ENCODE measurements around the gene USP11. TPM values are rescaled to one million over a fixed set of nuclear protein-coding genes. Genes with fewer than 3 reads are reported as not detected.
A peak's percentile ranks its signal among the peaks of the same experiment; 100 is the strongest.

The USP11 gene
- 35.5 and 36.4 TPM in 2 replicates for total RNA-seq (2014; rRNA removed; shearing (Covaris generic))

DNA sequence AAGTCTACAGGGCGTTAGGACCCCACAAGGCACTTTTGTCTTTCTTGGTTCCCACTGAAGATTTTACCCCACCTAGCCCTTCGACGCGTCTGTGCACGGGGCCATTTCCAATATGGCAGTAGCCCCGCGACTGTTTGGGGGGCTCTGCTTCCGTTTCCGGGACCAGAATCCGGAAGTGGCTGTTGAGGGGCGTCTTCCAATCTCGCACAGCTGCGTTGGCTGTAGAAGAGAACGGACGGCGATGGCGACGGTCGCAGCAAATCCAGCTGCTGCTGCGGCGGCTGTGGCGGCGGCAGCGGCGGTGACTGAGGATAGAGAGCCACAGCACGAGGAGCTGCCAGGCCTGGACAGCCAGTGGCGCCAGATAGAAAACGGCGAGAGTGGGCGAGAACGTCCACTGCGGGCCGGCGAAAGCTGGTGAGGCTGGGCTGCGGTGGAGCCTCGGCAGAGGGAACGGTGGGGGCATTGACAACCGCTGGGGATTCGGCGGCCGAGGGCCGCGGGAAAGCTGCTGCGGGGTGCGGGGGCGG is at the start of gene USP11:
Gene USP11, plus strand, starts transcription at position 207 of the 530 bp plus-strand sequence. Its CDS starts 35 bp downstream, at position 242.
- peak; percentile 66 for DNase-seq (ENCODE audit: low read depth)

DNA sequence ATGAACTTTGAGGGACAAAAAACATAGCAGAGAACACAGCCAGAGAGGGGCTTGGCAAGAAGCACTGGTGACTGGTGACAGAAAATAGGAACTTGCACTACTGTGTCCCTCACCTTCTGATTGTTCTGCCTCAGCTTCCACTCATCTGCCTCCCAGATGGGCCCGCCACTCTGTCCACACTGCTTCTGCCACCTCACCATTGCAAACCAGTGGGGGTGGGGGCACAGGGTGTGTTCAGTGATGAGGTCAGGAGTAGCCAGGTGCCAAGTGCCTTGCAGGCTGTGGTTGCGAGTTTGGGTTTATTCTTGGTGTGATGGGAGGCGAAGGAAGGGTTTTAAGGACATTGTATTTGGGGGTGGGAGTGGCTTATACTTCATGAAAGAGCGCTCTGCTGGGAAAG is 48.3 kb upstream of the USP11 start:
- DNase-seq (ENCODE audit: low read depth), result no peak

DNA sequence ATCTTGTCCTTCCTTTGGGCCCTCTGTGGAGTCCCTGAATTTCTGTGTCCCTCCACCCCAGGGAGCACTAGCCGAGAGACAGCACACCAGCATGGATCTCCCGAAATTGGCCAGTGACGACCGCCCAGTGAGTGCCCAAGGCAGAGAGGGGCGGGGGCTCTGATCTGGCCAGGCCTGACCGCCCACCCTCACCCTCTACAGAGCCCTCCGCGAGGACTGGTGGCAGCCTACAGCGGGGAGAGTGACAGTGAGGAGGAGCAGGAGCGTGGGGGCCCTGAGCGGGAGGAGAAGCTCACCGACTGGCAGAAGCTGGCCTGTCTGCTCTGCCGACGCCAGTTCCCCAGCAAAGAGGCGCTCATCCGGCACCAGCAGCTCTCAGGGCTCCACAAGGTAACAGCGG is 47.6 kb upstream of the USP11 start:
- no peak for DNase-seq (ENCODE audit: low read depth)

DNA sequence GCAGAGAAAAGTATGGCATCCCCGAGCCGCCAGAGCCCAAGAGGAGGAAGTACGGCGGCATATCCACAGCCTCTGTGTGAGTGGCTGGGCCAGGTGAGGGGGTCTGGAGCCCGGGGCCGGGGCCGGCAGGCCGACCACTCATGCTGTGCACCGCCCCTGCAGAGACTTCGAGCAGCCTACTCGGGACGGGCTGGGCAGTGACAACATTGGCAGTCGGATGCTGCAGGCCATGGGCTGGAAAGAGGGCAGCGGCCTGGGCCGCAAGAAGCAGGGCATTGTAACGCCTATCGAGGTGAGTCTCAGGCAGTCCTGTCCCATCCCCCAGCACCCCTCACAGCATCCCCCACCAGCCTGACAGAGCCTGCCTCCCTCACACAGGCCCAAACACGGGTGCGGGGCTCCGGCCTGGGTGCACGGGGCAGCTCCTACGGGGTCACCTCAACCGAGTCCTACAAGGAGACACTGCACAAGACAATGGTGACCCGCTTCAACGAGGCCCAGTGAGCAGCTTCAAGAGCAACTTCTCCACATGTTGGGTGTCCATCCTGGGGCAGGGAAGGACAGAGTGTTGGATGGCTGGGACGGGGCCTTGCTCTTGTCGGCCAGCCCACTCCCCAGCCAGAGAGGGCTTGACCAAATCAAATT is 46.6 kb upstream of the USP11 start:
- DNase-seq (ENCODE audit: low read depth), result no peak

DNA sequence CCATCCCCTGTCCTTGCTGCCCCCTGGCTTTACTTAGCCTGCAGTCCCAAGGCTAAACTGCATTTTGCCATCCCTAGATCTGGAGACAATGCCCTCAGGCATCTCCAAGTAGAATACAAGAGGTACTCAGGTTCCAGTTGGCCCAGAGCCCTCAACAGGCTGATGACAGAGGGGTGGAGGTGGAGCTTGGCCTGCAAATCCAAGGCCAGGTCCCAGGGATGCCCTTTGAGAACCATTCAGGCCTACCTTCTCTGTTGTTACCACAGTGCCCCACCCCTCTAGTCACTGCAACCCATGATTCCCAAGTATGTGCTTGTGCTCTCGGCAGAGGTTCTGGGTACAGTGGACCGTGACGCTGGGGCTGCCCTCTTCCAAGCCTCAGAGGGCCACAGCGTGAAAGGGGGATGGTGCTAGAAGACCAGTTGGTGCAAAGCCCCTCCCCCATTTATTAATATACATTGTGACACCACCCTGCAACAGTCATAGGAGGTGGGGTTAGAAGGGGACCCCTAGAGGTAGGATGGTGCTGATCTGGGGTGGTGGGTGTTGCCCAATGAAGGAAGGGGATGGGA is 45.6 kb upstream of the USP11 start:
- DNase-seq (ENCODE audit: low read depth), result peak; percentile 23

DNA sequence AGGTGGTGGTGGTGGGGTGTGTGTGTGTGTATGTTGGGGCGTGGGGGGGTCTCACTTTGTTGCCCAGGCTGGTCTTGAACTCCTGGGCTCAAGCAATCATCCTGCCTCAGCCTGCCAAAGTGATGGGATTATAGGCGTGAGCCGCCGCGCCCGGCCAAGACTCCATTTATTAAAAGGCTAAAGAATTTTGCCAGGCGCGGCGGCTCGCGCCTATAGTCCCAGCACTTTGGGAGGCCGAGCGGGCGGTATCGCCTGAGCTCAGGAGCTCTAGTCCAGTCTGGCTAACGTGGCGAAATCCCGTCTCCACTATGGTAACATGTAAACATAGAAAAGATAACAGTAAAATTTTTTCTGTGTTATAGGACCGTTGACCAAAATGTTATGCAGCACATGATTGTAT is 42.9 kb upstream of the USP11 start:
- no peak for DNase-seq (ENCODE audit: low read depth)

DNA sequence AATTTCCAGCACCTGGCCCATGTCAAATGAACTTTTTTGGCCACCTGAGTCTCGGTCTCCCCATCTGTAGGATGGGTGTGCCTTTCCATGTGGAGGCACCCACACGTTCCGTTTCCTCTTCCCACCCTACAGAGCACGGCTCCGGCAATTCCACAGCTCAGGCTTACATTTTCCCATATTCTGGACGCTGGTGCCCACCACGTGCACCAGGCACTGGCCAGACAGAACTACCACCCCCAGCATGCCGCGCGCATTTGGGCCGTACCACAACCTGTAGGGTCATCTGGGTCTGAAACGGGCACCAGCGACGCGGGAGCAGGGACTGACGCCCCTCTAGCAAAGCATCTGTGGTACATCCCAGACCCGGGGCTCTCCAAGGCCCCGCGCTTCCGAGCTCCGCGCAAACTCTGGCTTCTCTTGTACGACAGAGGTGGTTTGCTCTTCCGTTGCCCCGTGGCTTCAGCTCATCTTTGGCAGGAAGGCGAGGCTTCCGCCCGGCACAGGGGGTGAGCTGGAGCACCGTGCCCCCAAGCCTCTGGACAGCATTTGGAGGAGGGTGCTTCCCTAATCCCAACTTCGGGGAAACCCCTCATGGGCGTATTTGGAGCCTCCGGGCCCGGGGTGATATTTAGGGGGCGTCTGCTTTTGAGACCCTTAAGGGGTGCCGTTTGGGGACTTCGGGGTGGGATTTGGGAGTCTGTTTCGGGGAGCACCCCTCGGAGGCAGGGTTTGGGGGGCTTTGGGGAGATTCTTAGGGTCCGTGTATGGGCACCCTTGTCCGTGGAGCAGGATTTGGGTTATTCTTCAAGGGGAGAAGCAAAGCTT is 42.2 kb upstream of the USP11 start:
- DNase-seq (ENCODE audit: low read depth), result peak; percentile 96

DNA sequence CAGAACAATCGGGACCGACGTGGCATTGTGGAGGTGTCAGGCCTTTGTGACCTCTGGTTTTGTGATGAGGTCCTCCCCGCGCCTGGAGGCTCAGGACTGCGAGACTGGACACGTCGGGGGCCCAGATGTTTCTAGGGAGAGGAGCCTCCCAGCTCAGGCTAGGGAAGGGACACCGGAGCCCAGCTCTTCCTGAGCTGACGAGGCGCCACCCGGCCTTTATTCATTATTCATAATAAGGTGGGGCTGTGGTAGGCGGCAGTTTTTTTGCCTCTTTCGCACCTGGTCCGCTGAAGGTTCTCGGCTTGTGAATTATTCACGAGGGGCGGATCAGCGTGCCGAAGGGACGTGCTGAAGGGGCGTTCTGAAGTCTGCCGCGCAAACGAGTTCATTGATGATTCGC is 41.5 kb upstream of the USP11 start:
- peak; percentile 41 for DNase-seq (ENCODE audit: low read depth)

DNA sequence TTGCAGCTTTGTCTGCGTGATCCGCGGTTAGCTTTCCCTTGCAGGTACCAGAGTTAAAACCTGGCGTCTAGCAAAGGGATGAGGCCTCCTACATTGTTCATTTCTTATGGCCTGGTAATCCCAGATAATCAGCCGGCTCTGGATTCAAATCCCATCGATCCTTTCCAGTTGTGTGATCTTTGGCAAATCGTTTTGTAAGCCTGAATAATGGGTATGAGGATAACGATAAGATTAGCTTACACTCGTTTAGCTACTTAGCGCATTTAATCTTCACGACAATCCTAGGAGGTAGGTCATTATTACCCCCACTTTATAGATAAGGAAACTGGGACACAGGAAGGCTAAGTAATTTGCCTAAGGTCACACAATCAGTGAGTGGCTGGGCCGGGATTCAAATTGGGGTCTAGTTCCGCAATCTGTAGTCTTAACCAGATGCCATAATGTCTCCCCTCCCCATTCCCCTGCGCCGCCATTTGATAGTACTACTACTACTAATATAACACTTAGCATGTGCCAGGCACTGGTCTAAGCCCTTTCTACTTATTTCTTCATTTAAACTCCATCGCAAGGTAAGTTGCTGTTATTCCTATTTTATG is 40.9 kb upstream of the USP11 start:
- no peak for DNase-seq (ENCODE audit: low read depth)

DNA sequence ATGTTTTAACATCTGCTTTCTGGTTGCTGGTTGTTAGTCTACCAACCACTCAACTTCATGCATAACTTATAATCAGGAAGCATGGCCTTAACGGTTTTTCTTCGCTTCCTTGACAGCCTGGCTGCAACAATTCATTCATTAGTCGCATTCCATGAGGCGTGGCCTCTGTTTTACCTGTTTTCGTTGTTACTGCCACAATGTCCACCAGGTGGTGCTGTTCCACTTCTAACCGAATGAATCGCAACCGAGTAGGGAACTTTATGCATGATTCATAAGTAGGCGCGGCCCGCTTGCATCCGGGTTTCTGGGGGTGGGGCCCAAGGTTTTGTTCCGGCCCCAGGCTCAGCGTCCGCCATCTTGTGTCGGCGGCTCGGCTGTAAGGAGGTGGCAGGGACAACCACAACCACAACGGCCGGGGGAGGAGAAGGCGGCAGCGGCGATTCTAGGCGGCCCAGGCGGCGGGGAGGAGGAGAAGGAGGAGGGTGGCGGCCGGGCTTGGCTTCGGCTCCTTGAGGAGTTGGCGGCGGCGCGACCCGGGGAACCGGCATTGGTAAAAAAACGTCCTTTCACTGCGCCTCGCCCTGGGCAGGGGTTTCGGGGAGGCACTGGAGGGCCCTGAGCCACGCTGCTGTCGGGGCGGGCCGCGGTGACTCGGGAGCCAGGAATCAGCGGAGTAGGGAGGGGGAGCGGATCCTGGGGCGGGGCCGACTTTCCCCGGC is 39.2 kb upstream of the USP11 start, which contains the start of gene UBA1:
Gene UBA1, plus strand, starts transcription at position 355 of the 719 bp plus-strand sequence. CDS start 4,974 bp downstream, outside the sequence.
- peak; percentile 94 for DNase-seq (ENCODE audit: low read depth)

DNA sequence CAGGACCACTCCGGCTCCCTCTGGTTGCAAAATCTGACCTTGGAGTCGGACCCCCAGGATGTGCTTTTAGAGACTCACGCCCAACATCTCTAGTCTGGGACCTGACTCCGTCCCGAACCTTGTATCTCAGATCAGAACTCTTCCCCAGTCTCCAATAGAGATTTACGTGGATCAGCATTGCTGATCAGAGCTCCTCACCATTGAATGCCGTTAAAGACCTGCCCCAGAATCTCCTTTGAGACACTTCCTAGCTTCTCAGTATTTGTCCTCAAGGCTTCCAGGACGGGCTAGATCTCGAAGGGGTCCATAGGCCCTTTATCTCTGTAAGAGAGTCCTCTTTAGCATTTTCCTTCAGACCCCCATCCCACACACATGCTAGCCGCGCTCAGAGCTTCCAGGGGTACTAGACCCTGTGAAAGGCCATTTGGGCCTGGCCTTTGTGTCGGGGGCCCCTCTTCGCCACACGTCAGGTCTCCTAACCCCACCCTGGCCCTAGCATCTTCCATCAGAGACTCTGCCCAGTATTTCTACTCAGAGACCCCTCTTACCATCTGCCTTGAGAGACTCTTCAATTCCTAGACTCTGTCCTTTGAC is 38.5 kb upstream of the USP11 start:
- no peak for DNase-seq (ENCODE audit: low read depth)

DNA sequence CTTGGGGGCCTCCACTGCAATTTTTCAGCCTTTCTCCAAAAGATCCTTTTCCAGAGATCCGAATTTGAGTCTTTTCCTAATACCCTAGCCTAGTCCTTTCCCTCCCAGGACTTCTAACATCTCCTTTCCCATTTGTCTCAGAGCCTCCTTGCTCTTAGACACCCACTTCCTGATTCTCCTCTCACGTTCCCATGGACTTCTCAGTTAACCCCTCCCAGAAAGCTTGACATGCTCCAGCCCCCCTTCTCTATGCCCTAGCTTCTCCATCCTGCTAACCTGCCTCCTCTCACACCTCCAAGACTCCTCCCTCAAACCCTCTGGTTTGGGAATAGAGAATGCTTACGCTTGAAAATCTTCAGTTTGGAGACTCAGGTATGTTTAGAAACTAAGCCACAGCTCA is 36.7 kb upstream of the USP11 start:
- no peak for DNase-seq (ENCODE audit: low read depth)

DNA sequence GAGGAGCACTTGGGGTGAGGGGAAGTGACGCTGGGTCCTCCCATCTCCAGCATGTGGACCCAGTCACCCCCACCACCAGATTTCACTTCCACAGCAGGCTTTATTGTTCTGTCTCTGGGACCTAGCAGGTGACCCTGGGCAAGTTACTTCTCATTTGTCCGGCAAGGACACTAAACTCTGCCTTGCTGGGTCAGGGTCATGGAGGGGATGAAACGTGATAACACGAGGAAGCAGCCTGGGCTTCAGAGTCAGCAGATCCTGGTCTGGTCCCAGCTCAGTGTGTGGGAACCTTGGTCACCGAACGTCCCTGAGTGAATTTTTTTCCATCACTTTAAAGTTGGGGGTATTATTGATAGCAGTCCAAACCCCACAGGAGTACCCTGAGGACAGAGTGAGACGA is 35.3 kb upstream of the USP11 start:
- DNase-seq (ENCODE audit: low read depth), result no peak

DNA sequence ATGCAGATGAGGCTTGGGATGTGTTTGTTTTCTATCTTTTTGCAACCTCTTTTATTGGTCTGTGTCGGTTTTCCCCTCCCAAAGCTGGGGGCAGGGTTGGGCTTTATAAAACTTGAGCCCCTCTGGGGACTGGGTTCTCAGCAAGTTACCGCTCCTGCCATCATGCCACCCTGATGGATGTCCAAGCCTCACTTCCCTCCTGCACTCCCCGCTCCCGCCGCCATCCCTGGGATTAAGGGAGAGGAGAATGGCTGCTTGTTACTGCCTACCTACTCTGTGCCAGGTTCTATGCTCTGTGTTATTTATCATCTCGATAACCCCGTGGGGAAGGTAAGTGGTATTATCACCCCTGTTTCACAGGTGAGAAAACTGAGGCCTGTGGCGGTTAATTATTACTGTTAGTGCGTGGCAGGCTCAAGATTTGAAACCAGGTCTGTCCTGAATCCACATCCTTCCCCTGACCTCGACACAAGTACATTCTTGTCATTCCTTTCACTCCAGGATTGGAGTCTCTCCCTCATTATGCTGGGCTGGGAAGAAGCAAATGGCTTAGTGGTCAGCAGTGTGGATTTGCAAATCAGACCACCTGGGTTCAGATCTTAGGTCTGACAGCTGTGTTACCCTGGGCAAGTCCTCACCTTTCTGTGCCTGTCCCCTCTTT is 34.7 kb upstream of the USP11 start:
- no peak for DNase-seq (ENCODE audit: low read depth)

DNA sequence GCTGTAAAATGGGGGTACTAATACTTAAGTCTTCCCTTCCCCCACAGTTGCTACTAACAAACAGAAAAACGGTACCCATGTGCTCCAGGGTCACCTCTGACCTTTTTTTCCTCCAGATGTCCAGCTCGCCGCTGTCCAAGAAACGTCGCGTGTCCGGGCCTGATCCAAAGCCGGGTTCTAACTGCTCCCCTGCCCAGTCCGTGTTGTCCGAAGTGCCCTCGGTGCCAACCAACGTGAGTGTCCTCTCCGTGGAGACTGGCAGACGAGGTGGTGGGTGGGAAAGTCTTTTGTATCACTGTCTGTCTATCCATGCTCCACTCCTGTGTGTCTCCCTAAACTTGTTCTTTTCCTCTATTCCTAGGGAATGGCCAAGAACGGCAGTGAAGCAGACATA is 34.1 kb upstream of the USP11 start:
- DNase-seq (ENCODE audit: low read depth), result no peak

DNA sequence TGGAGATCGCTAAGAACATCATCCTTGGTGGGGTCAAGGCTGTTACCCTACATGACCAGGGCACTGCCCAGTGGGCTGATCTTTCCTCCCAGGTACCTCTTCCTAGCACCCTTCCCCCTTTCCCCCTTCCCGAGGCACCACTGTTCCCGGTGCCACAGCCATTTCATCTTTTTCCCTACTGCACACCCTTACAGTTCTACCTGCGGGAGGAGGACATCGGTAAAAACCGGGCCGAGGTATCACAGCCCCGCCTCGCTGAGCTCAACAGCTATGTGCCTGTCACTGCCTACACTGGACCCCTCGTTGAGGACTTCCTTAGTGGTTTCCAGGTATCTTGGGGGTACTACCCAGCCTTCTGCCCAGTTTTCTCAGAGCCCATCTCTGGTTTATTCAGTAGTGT is 33.5 kb upstream of the USP11 start:
- DNase-seq (ENCODE audit: low read depth), result no peak

DNA sequence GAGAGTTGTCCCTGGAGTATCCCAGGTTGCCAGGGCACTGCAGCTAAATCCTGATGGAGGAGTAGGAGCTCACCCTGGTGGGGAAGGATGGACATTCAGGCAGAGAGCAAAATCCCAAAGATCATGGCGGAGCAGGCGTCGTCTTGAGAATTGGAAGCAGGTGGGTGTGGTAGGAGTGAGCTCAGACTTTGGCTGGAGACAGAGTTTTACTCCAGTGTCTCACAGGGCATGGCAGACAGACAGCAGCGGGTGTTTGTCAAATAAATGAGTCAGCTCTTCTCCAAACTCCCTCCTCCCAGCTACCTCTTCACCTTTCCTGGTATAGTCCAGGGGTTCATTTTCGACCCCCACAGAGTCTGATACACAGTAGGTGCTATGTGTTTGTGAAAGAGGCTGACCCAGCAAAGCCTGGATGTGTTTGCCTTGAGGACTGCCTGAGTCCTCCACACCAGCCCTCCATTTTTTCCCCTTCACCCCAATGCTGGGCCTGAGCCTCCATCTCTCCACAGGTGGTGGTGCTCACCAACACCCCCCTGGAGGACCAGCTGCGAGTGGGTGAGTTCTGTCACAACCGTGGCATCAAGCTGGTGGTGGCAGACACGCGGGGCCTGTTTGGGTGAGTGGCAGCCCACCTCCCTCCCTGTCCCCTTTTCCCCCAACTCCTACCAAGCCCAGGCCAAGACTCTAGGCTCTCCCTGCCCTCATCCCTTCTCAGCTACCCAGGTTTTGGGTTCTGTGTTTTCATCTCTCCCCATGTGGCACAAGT is 32.2 kb upstream of the USP11 start:
- DNase-seq (ENCODE audit: low read depth), result peak; percentile 22

DNA sequence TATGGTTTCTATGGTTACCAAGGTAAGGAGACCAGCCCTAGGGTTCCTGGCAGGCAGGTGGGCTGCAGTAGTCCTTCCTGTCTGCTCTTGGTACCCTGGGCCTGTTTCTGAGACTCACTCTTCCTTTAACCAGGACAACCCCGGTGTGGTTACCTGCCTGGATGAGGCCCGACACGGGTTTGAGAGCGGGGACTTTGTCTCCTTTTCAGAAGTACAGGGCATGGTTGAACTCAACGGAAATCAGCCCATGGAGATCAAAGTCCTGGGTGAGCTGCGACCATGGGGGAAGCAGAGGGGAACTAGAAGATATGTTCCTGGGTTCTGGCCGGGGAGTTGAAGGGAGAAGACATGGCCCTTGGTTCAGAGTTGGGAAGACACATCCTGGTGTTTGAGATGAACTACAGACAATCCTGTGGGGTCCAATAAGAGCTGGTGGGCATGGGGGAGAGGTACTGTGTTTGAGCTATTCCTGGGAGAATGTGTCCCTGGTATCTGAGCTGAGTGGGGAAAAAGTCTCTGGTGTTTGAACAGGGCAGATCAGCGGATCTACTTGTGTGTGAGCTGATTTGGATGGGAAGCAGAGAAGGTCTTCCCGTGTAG is 31.4 kb upstream of the USP11 start:
- no peak for DNase-seq (ENCODE audit: low read depth)

DNA sequence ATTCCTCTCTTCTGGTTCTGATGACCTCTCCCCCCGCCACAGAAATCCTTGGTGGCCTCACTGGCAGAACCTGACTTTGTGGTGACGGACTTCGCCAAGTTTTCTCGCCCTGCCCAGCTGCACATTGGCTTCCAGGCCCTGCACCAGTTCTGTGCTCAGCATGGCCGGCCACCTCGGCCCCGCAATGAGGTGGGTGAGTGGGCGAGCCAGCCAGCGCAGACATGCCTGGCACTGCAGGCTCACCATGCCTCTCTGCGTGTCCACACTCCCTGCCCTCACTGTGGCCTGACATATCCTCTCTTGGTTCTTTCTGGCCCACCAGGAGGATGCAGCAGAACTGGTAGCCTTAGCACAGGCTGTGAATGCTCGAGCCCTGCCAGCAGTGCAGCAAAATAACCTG is 30.5 kb upstream of the USP11 start:
- DNase-seq (ENCODE audit: low read depth), result no peak

All from RPMI7951 (cell line).